ENCODE results near the gene TBC1D22A.

DNA sequence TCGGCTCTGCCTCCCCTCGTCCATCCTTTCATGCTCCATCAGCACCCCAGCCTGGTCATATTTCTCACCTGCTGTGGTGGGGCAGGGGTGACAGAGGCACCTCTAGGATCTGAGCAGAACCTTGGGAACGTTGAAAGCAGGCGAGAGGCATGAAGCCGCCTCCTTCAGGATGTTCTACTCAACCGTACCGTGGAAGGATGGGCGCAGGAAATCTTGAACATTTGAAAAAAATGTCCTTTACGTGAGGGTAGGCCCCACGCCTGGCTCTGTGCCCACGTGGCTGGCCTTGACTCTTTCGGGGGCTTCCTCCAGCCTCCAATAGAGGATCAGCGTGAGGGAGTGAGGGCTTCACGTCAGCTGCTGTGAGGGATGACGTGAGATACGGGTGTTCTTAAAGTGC, 90.7 kb downstream of the TBC1D22A start:
- TF ChIP-seq, protein P1, sequence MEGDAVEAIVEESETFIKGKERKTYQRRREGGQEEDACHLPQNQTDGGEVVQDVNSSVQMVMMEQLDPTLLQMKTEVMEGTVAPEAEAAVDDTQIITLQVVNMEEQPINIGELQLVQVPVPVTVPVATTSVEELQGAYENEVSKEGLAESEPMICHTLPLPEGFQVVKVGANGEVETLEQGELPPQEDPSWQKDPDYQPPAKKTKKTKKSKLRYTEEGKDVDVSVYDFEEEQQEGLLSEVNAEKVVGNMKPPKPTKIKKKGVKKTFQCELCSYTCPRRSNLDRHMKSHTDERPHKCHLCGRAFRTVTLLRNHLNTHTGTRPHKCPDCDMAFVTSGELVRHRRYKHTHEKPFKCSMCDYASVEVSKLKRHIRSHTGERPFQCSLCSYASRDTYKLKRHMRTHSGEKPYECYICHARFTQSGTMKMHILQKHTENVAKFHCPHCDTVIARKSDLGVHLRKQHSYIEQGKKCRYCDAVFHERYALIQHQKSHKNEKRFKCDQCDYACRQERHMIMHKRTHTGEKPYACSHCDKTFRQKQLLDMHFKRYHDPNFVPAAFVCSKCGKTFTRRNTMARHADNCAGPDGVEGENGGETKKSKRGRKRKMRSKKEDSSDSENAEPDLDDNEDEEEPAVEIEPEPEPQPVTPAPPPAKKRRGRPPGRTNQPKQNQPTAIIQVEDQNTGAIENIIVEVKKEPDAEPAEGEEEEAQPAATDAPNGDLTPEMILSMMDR (IDR thresholded peaks at IDR 0.05; ENCODE audit: poor library complexity) = no peak
- no peak for TF ChIP-seq EZH2 (IDR thresholded peaks at IDR 0.05; ENCODE audit: borderline replicate concordance)
